HG03558 (cell line): ENCODE measurements around the gene TMEM120A.

Experiments used
- ATAC-seq: cut with Tn5 transposase; IDR thresholded peaks from one replicate; pipeline ENCODE4 v1.9.1; 2021; ENCODE audit warnings: moderate number of reproducible peaks; ENCODE audit not compliant: unreplicated experiment; ENCODE audit errors: extremely low read depth

The TMEM120A gene

DNA sequence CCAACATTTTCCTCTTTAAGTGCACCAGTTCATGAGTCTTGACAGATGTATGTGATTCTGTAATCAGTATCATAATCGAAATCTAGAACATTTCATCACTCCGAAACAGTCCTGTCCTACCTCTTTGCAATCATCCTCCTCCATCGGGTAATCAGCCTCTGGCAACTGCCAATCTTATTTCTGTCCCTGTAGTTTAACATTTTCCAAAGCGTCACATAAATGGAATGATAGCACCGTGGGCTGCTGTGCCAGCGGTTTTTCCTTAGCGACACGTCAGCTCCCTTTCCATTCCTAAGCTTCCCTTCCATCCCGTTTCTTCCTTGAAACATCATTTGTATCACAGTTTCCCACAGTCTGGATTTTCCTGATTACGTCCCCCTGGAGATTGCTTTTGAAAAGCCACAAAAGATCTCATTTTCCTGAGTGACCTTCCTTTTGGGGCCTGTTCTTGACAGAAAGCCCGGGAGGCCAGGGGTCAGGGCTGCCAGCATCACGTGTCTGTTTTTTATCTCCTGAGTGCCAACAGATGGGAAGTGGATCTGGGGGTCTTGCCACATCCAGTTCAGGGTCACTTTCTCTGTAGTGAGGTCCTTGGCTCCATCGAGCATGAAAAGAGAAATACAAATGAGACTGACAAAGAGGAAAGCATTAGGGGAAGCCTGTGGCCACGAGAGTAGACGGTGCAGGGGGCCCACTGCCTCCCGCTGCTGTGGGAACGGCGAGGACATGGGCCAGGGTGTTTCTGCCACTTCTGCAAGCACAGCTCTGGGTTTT, 31.6 kb downstream of the TMEM120A start:
- ATAC-seq = no peak

GRCh38 chr7:75961218-75961617, 33.2 kb downstream of the TMEM120A start:
- ATAC-seq = no peak

DNA sequence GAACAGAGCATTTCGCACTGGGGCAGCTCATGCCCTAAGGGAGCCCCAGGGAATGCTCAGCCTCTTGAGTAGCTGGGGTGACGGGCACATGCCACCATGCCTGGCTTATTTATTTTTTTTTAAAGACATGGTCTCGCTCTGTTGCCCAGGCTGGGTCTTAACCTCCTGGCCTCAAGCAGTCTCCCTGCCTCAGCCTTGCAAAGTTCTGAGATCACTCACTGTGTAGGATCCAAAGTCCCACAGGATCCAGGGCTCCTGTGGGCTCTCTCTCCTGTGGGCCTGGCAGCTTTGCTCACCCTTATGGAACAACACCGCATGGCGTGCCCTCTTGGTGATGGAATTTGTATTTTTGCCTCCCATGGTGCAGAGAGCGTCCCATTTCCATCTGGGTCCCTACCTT, 34.0 kb downstream of the TMEM120A start:
- ATAC-seq = no peak

GRCh38 chr7:75958802-75959543, 35.4 kb downstream of the TMEM120A start:
- ATAC-seq = no peak

DNA sequence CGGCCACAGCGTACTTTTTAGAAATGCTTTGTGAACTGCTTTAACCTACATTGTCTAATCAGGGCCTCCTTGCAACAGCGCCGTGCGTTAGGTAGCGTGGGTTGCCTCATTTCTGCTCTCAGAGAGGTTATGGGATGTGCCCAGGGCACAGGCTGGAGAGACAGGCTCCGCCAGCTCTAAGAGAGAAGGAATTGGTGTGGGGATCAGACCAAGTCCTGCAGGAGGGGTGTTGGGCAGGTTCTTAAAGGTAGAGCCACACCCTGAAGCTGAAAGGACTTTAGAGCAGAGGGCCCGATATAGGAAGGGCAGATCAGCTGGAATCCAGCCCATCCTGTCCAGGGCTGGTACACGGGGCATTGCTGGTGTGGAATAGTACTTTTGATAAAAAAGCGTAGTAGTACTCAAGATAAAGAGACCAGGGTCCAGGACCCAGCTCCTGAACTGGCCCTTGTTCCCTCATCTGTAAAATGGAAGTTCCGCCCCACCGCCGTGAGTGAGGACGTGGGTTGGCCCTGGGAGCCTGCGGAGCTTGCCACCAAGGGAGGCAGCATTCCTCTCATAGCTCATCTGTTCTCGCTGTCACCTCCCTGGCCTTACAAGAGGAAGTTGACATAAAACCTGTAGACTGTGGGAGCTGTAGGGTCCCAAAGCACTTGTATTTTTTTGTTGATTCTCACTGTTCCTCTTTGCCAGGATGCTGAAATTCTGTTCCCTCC, 37.2 kb downstream of the TMEM120A start:
- ATAC-seq = no peak

GRCh38 chr7:75955331-75955955, 39.0 kb downstream of the TMEM120A start:
- ATAC-seq = no peak

DNA sequence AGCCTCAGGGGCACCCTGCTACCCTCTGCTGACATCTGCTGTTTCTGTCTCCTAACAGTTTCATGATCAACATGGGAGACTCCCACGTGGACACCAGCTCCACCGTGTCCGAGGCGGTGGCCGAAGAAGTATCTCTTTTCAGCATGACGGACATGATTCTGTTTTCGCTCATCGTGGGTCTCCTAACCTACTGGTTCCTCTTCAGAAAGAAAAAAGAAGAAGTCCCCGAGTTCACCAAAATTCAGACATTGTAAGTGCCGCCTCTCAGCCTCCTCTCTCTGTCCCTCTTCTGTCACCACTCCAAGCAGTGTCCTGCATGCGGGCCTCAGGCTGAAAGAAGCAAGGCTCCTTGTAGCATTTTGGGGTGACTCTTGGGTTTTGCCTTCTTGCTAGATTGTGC, 40.5 kb downstream of the TMEM120A start:
- no peak for ATAC-seq

GRCh38 chr7:75953431-75953830, 41.0 kb downstream of the TMEM120A start:
- ATAC-seq = no peak

DNA sequence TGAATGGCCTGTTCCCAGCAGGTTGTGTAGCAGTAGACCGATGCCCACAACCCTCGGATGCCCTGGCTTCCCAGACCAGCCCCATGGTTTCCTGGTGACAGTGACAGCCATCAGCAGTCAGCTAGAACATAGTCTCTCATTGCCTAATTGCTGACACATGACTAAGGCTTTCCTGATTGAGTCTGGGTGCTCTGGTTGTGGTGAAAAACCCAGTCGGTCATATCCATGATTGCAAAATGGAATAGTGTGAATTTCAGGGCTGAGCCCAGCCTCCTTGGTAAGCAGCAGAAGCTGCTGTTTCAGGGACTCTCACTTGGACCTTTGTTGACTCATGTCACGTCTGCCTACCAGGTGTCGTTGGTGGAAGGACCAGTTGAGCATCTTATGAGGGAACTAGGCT, 42.9 kb downstream of the TMEM120A start:
- no peak for ATAC-seq

DNA sequence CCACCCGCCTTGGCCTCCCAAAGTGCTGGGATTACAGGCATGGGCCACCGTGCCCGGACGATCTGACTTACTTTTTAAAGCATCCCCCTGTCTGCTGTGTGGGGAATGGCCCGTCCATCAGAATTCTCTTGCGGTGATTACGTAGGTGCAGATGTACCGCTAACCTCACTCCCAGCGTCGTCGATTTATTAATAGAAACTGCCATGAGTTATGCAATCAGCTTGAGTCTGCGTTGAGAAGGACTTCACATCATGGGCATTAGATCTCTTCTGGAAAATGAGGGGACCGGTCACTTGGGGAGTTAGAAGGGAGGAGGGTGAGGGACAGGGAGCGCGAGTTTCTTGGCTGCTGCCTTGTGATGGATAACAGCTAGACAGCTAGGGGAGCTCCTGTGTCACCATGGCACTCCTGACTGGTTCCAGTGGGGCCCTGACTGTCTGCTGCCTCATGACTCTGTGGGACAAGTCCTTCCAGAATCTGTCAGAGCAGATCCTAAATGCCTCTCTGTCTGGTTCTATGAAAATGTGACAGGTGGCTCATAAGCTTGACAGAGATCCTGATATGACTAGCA, 44.2 kb downstream of the TMEM120A start:
- no peak for ATAC-seq

DNA sequence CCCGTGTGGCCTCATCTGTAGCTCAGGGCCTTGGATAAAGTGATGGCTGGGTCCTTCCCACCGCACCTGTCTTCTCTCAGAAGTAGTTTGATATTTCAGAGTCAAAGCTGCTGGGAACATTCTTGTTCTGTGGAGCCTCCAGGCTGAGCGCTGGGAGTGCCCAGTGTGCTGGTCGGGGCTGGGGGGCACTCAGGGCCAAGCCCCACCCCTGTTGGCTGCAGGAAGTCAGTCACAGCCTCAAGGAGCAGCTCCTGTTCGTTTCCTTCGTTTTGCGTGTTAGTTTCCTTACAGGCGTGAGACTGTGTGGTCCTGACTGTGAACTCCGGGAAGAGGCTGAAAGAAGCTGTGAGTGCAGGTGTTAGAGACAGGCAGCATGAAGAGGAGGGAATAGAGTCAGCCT, 46.2 kb downstream of the TMEM120A start:
- ATAC-seq = no peak

GRCh38 chr7:75946207-75946855, 48.1 kb downstream of the TMEM120A start:
- no peak for ATAC-seq

DNA sequence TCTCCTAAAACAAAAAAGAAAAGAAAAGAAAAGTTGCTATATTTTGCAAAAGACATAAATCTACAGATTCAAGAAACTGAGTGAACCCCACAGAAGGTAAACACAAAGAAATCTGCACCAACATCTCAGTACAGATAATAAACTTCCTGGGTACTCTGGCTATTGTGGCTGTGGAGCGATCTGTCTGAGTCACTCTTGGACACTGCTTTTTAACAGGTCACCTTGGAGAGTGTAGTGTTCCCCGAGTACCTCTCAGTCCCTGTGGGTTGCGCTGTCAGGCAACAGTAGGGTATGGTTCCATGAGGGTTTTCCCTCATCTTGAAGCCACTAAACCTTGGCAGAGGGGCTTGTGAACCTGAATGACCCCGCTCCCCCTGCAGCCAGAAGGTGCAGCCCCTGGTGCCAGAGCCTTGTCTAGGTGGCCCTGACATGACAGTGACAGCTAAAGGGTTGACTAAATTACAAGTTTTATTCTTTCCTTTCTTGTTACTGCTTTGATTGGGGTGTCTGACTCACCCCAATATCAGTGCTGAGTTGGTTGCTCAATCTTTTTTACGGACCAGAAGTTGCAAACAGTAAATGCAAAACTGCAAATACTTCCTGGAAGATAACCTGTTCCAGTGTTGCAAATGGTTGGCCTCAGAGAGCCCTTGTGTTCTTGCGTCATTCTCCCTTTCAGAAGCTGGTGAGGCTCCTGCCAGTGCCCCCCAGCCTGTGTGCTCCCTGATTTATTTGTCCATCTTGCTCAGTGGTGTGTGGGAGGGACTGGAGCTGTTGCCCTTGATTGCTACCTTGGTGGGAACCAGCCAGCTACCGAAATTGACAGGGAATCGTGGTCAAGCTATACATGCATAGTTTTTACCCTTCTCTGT, 48.9 kb downstream of the TMEM120A start:
- ATAC-seq = no peak

DNA sequence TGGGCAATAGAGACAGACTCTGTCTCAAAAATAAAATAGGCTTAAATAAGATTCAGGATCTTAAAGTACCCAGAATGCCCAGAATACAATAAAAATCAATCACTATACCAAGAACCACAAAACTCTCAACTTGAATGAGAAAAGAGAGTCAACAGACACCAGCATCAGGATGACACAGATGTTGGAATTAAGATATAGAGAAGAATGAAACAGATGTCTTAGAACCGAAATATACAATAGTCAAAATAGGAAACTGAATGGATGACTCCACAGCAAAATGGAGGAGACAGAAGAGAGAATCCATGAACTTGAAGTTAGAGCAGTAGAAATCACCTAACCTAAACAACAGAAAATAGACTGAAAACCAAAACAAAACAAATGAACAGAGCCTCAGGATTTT, 49.9 kb downstream of the TMEM120A start:
- ATAC-seq = no peak

- no peak for ATAC-seq
Measured at GRCh38 chr7:75943864-75944263, 50.5 kb downstream of the TMEM120A start.

DNA sequence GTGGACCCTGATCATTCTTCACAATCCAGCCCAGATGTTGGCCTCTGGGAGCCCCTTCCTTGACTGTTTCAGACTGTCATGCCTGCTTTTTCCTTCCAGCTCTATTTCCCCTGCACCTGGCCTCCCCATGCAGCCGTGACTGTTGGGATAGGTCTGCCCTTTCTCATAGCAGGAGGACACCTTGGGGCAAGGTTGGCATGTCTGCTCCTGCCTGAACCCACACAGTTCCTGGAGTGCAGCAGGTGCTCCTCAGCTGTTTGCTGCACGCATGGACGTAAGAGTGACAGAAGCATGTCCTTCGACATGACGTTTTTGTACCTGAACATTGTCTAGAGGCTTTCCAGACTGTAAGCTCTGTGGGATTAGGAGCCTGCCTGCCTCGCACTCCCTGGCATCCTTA, 55.5 kb downstream of the TMEM120A start:
- ATAC-seq = no peak

- no peak for ATAC-seq
Measured at GRCh38 chr7:75937958-75938786, 56.2 kb downstream of the TMEM120A start.
